Posterior cingulate gyrus (tissue), 11 donors: ENCODE results near the gene FLAD1.

Source experiments
- DNase-seq, 10 donors: peaks; one replicate each; pipeline versions ENCODE4 v3.0.0 to v3.0.0-alpha.2; 2020 to 2021; ENCODE audit warnings: mixed read lengths in 3 of 10
- intact Hi-C: fragments of 100-400 bp; cut with DNase I; formaldehyde crosslinking; loops from one replicate; pipeline ENCODE4 v1.15.1; 2023

Gene FLAD1

GRCh38 chr1:154999571-155000410 is 16.6 kb downstream of the FLAD1 start:
- peak in 2 of 10 donors; percentile 52 to 75 for DNase-seq
- intact Hi-C loops = loop anchor here (5.0 kb wide), 1 partner anchor 37 kb away; the partner anchor contains the start of gene PYGO2

DNA sequence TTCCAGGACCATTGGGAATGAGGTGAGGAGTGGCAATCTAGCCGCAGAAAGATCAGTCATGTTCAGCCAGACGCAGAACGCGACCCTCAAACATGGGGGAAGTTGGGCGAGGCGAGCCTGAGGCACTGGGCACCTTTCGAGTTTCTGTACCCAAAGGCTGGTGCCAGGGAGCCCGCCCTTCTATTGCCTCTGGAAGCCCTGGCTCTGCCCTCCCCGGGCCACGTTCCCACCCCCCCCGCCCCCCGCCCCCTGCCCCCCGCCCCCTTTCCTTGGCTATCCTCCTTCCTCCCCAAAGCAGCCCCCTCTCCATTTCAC is 17.2 kb downstream of the FLAD1 start:
- intact Hi-C loops = no loop called here

GRCh38 chr1:155000726-155001424 is 17.7 kb downstream of the FLAD1 start:
- intact Hi-C loops = no loop called here
- DNase-seq = peak; percentile 76 to 96 (median 80)

More for the DNA sequence above, 17.2 kb downstream of the FLAD1 start:
- DNase-seq = peak in 2 of 10 donors; percentile 46 to 72

GRCh38 chr1:155001425-155001674 is 18.2 kb downstream of the FLAD1 start:
- intact Hi-C loops = no loop called here
- no peak for DNase-seq

GRCh38 chr1:155001675-155002463 is 18.7 kb downstream of the FLAD1 start:
- intact Hi-C loops = no loop called here
- peak; percentile 100 for DNase-seq

- peak in 3 of 10 donors; percentile 21 to 72 (median 70) for DNase-seq
- intact Hi-C loops = no loop called here
Measured at GRCh38 chr1:155002464-155003226, 19.5 kb downstream of the FLAD1 start, which contains the start of gene ZBTB7B. Gene ZBTB7B (plus strand): TSS chr1:155002802. CDS start chr1:155014661, 11,859 bp downstream.

GRCh38 chr1:155003227-155003765 is 20.2 kb downstream of the FLAD1 start:
- DNase-seq = peak in 2 of 10 donors; percentile 17 to 51
- intact Hi-C loops = no loop called here

DNA sequence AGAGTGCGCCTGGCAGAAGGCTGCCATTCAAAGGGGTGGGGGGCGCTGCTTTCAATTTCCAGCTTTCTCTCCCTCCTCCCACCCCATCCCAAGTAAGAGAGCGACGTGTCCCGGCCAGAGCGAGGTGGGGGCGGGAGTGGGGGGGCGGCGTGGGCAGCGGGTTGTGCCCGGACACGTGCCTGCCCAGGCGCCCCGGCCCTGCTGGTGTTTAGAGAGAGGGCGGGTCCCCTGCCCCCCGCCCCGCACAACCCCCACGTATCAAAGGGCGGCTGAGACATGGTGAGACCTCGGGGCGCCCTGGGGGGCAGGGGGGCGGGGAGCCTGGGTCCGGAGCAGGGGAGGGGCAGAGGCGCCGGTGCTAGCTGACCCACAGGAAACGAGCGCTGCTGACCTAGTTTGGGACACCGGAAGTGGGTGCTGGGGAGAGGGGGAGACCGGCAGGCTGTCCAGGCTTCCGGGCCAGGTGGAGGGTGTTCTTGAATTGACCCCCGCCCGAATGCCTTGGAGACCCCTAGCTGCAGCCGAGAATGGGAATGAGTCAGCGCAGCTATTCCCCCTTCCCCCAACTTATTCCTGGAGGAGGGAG is 20.7 kb downstream of the FLAD1 start:
- intact Hi-C loops = no loop called here

DNA sequence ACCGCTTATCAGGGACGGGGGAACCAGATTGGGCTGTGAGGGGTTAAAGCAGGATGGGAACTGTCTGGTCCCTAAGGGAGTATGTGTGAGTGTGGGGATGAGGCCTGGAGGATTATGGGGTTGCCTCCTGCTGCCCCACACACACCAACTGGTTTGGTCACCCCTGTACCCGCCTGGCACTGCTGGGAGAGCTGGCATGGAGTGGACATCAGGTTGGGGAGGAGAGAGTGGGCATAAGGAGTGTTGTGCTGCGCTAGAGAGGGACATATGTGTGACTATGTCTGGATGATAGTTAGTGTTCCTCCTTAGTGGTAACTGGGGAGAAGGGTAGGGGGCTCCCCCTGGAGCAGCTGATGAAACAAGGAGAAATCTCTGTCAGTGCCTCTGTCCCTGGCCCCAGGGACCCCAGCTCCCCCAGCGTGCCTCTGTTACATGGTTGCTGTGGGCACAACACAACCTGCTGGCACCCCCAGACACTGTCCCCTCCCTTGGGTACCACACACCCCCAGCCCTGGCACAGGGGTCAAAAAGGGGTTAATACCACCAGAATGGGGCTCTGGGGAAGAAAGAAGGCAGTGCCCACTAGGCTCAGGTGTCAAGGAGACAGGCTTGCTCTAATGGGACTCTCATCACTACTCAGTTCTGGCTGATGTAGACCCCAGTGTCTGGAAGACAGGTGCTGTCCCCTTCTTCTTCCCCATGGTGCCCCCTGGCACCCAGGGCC is 21.4 kb downstream of the FLAD1 start:
- DNase-seq = peak in 1 of 10 donors; percentile 89
- intact Hi-C loops = loop anchor here (5.0 kb wide), 1 partner anchor 38 kb away; no protein-coding TSS in a partner anchor

More for the DNA sequence above, 20.7 kb downstream of the FLAD1 start:
- peak in 8 of 10 donors; percentile 30 to 92 (median 61) for DNase-seq

DNA sequence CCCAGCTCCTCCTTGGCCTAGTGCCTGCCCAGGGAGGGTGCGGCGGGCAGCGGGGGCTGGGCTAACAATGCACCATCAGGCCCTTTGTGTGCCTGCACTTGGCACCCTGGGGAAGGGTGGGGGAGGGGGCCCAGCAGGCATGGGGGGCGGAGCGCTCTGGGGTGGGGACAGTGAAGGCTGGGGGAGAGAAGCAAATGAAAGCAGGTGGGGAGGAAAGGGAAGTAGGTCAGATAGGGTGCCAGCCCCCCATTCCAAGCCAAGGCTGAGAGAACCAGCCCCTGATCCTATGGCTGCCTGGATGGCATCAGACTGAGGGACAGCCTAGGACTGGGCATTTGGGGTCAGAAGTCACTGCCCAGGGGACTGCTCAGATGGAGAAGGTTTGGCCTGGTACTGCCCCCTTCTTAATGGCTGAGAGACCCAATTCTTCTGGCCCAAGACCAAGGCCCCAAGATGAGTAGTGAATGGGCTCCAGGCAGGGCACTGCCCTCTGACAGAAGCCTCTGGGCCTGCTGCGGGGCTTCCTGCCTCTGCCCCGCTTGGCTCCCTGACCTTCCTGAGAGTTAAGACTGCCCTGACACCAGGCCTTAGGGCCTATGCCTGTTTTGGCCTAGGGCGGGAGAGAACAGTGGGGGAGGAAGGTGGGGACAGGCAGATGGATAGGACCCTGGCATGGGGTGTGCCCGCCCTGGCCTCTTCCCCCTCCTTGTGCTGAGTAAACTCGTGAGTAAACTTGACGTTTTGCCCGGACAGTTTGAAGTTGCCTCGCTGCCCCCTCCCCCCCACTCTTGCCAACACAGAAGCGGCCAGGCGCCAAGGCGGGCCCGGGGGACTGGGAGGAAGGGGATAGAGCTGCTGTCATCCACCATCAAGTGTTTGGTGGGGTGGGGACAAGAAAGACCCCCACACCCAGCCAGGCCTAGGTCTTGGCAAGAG is 22.2 kb downstream of the FLAD1 start:
- intact Hi-C loops = loop anchor here (5.0 kb wide), 1 partner anchor 37 kb away; no protein-coding TSS in a partner anchor
- DNase-seq = peak in 8 of 10 donors; percentile 50 to 95 (median 71)

GRCh38 chr1:155006601-155007101 is 23.5 kb downstream of the FLAD1 start:
- DNase-seq = peak in 2 of 10 donors; percentile 37 to 75
- intact Hi-C loops = loop anchor here (5.0 kb wide), 1 partner anchor 36 kb away; no protein-coding TSS in a partner anchor

GRCh38 chr1:155007251-155007828 is 24.2 kb downstream of the FLAD1 start:
- peak in 5 of 10 donors; percentile 49 to 91 (median 60) for DNase-seq

GRCh38 chr1:155008015-155008941 is 25.1 kb downstream of the FLAD1 start:
- intact Hi-C loops = loop anchor here (5.0 kb wide), 1 partner anchor 34 kb away; no protein-coding TSS in a partner anchor
- peak in 1 of 10 donors; percentile 84 for DNase-seq

More at GRCh38 chr1:155007251-155007828, 24.2 kb downstream of the FLAD1 start:
- intact Hi-C loops = loop anchor here (5.0 kb wide), 1 partner anchor 35 kb away; no protein-coding TSS in a partner anchor

DNA sequence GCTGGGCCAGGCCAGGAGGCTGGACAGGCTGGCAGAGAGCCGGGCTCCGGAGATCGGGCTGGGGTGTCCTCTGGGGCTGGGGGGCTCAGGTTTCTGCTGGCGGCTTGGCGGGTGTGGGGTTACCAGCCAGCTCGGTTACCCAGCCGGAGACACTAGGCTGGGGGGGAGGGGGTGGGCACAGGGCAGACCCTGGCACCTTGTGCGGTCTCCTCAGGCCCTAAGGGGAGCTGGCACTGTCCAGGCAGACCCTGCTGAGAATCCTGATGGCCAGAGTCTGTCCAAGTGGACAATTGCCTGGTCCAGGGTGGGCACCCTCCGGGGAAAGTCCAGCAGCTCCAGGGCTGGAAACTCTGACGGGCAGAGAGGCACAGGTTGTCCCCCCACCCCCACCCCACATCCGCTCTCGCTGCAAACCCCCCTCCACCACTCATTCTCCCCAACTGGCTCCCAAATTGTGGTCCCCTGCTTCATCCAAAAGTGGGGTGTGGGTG is 26.1 kb downstream of the FLAD1 start:
- intact Hi-C loops = loop anchor here (5.0 kb wide), 1 partner anchor 33 kb away; no protein-coding TSS in a partner anchor
- no peak for DNase-seq

- intact Hi-C loops = loop anchor here (5.0 kb wide), 1 partner anchor 33 kb away; no protein-coding TSS in a partner anchor
- no peak for DNase-seq
Measured at GRCh38 chr1:155009742-155010141, 26.6 kb downstream of the FLAD1 start.
